Adipose tissue (tissue), 3 donors: Measurements from ENCODE around the gene ZNF133. TPM values are rescaled to one million over a fixed set of nuclear protein-coding genes. Genes with fewer than 3 reads are reported as not detected.
"Not testable (repeated sequence)": the region's sequence is repeated elsewhere in the genome, so short reads cannot be mapped to it uniquely, and the experiment has no call there.

ENCODE experiments used
- H3K27ac ChIP-seq: one replicate; pipeline ENCODE4 v1.5.1; 2013; ENCODE audit warnings: low read depth, low read length
- WGBS, 3 donors: extraction: QIAGEN DNeasy Blood & Tissue Kit; methylation state at CpG; one replicate each; pipeline ENCODE4 v1.1.7; 2013; 5-methylcytosine and 5-hydroxymethylcytosine counted together
- polyA plus RNA-seq, 3 donors: library from polyadenylated mRNA; stranded (reverse); fragments of 200-250 nt; gene quantifications; one replicate each; pipeline ENCODE4 v1.2.3, GENCODE V29; 2013
- donor health status: healthy with polysubstance abuse.
- donor health status: Bipolar disorder and iron deficiency.
- donor health status: healthy.

The ZNF133 gene
- 1 to 10 TPM; 7.2 to 9.0 (median 8.2) TPM for polyA plus RNA-seq

DNA sequence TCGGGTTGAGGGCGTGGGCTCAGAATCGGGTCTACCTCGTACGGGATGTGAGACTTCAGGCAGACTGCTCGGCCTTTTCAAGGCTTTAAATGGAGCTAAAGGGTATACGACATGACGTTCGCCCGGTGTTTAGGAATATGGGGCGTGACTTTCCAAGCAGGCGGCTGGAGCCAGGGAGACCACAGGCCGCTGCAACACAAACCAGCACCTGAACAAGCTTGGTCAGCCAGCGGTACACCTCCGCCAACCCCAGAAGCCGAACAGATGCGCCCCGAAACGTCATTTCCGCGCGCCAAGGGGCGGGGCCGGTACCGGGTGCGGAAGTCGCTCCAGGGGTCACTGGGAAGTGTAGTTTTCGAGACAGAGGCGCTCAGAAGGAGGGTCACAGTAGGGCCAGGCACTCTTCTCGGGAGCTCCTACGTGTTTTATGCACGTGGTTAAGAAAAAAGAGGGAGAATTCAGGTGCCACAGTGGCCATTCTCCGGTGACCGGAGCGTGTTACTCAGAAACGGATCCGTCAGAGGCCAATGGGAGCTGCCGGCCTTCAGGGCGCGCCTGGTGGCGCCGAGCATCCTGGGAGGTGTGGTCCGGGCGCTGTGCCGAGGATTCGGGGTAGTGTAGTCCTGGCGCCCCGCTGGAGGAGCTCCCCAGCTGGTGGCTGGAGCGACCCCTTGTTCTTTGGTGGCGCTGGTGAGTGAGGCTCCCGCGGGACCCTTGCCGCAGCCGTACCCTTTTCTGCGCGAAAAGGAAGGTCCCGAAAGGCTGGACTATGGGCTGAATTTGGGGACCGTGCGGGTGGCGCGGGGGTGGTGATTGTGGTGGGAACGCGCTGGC is at the start of gene ZNF133:
ZNF133 (plus strand) TSS at position 613 of the 834 bp plus-strand sequence. CDS start 17,160 bp downstream, outside the sequence.
- H3K27ac ChIP-seq, result no peak within 1 kb of the TSS
- WGBS, 3 donors, result 0 to 1% (median 1%) methylated on average over 63 of the region's 63 CpGs

DNA sequence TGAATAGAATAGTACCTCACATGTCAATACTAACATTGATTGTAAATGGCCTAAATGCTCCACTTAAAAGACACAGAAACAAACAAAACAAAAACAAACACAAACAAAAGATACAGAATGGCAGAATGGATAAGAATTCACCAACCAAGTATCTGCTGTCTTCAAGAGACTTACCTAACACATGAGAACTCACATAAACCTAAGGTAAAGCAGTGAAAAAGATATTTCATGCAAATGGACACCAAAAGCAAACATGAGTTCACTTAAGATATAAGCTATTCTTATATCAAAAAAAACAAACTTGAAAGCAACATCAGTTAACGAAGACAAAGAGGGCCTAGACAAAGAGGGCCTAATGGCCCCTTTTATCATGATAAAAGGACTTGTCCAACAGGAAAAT is 47.3 kb upstream of the ZNF133 start:
- WGBS, 3 donors, result 80 to 84% (median 82%) methylated on average over 1 of the region's 1 CpG
- H3K27ac ChIP-seq, result no peak overlapping the region

DNA sequence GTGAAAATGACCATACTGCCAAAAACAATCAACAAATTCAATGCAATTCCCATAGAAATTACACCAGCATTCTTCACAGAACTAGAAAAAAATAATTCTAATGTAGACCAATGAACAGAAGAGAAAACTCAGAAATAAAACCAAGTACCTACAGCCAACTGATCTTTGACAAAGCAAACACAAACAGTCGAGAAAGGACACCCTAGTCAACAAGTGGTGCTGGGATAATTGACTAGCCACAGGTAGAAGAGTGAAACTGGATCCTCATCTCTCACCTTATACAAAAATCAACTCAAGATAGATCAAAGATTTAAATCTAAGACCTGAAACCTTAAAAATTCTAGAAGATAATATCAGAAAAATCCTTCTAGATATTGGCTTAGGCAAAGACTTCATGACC is 44.5 kb upstream of the ZNF133 start:
- H3K27ac ChIP-seq, result no peak overlapping the region

DNA sequence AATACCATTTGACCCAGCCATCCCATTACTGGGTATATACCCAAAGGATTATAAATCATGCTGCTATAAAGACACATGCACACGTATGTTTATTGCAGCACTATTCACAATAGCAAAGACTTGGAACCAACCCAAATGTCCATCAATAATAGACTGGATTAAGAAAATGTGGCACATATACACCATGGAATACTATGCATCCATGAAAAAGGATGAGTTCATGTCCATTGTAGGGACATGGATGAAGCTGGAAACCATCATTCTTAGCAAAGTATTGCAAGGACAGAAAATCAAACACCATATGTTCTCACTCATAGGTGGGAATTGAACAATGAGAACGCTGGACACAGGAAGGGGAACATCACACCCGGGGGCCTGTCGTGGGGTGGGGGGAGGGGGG is 39.8 kb upstream of the ZNF133 start:
- WGBS, 3 donors, result 91 to 95% (median 94%) methylated on average over 3 of the region's 4 CpGs
- H3K27ac ChIP-seq, result not testable (repeated sequence)

More for the DNA sequence above, 44.5 kb upstream of the ZNF133 start:
- WGBS, 3 donors, result 17 to 56% (median 47%) methylated on average over 1 of the region's 1 CpG

DNA sequence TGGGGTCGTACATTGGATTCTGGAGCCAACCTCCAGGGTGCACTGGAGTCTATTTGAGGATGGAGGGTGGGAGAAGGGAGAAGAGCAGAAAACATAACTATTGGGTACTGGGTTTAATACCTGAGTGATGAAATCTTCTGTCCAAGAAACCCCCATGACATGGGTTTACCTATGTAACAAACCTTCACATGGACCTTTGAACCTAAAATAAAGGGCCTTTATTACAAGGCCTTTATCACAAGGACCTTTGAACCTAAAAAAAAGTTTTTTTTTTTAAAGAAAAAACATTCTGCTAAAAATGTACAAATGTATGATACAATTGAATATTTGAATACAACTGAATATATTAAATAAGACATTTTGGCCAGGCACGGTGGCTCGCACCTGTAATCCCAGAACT is 38.1 kb upstream of the ZNF133 start:
- 83 to 90% (median 84%) methylated on average over 3 of the region's 3 CpGs for WGBS, 3 donors
- no peak overlapping the region for H3K27ac ChIP-seq

DNA sequence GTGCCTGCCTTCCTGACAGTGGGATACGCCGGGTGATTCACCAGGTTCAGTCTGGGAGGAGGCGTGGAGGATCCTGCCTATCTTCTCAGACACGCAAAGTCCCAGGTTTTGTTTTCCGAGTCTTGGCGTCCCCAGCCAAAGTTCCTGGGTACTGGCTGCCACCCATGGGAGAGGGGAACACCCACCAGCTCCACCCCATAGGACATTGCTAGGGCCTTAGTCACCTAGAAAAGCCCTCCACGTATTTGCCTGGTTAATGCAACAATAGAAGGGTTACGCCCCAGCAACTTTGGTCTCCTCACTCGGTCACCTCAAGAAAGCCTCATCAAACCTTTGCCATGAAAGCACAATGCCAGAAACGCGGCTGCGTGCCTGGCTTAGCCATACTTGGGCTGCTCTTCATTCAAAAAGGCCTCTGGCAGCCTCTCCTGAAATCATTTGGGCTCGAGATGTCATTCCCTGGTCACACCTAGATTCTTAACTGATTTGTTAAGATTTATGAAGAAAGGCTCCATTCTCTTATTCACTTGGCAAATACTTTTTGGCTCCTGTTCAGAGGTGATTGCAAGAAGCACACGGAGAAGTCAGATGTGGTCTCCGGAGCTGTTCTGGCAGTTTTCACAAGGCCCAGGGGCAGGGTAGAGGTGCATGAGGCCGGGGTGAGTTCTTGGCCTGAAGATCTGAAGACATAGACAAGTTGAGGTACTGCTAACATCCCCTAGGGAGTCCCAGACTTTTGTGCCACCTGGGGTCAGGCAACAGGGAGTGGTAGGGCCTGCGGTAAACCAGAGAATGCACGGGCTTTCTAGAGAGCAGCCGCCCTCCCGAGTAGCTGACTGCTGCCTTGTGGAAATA is 35.5 kb upstream of the ZNF133 start:
- H3K27ac ChIP-seq, result no peak overlapping the region
- 78 to 85% (median 85%) methylated on average over 20 of the region's 20 CpGs for WGBS, 3 donors

DNA sequence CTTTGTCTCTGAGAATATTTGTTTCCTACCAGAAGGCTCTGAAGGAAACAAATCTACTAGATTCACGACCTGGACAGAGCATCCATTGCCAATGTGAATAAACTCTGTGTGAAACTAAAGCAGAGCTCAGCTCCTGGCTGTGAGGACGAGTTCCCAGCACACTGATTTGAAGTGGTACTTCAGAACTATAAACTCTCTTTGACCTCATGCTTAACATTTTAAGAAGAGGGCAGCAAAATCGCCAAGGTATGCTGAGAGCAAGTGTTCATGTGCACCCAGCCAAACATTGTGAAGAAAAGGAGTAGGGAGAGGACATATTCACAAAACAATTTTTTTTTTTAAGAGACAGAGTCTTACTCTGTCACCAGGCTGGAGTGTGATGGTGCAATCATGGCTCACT is 33.7 kb upstream of the ZNF133 start:
- WGBS, 3 donors, result 47 to 59% (median 55%) methylated on average over 3 of the region's 3 CpGs
- H3K27ac ChIP-seq, result no peak overlapping the region

DNA sequence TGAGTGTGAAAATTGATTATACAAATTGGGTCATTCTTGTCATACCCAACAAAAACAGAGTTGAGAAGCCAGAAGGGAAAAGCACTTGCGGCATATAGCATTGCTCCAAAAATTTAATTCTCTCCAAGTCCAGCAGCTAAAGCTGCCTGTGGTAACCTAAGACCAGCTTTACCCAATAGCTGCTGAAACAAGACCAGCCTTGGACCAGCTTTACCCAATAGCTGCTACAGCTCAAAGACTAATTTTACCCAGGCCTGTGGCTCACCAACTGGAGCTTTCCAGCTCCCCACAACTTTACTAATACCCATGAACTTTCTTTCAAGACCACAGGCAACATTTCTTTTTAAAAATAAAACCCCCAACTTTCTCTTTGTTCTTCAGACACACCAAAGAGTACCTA is 32.8 kb upstream of the ZNF133 start:
- H3K27ac ChIP-seq, result no peak overlapping the region
- WGBS, 3 donors, result 68 to 100% (median 90%) methylated on average over 1 of the region's 1 CpG

DNA sequence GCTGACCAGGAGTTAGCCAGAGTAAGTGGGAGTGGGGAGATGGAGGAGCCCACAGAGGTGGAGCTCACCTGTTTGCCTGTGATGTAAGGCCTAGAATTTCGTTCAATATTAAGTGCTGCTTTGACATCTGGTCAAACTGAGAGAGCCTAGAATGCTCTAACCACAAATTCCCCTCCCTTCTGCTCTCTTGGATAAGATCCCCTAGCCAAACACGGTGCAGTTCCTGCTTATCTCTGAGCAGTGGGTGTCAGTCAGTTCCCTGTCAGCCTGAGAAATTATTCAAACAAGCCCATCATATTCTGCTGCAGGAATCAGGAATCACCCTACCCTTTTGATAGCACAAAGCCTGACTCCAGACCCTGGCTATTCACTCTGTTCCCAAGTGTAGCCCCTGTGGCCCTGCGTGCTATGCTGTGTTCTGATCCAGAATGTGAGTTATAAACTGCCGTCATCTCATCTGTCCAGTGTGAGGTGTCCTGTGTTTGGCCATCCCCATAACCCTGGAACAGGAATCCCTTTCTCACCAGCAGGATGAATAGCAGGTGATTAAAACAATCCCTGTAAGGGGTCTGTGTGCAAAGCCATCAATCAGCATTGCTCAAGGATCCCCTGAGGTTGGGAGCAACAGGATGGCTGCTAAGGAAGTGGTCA is 31.8 kb upstream of the ZNF133 start:
- 45 to 60% (median 48%) methylated on average over 4 of the region's 4 CpGs for WGBS, 3 donors

DNA sequence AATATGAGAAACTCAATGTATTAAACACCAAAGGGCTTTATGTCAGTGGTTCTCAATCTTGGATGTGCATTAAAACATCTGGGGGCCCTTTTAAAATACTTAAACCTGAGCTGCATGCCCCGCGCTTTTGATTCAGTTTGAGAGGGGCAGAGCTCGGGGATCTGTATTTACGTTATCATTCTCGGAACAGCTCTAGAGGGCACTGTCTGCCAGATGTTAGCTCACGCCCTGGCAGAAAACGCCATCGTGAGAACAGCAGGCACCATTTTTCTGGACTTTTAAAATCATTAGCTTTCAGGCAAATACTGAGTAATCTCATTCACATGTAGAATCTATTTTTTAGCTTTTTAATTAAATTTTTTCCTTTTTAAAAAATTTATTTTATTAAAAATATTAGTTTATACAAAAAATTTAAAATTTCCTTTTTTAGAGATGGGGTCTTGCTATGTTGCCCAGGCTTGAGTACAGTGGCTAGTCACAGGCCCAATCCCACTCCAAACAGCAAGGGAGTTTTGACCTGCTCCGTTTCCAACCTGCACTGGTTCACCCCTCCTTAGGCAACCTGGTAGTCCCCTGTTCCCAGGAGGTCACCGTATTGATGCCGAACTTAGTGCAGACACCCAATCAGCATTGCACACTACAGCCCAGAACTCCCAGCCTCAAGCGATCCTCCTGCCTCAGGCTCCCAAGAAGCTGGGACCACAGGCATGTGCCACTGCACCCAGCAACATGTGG is 30.0 kb upstream of the ZNF133 start:
- H3K27ac ChIP-seq, result no peak overlapping the region
- 76 to 83% (median 77%) methylated on average over 12 of the region's 12 CpGs for WGBS, 3 donors

More for the DNA sequence above, 31.8 kb upstream of the ZNF133 start:
- no peak overlapping the region for H3K27ac ChIP-seq

DNA sequence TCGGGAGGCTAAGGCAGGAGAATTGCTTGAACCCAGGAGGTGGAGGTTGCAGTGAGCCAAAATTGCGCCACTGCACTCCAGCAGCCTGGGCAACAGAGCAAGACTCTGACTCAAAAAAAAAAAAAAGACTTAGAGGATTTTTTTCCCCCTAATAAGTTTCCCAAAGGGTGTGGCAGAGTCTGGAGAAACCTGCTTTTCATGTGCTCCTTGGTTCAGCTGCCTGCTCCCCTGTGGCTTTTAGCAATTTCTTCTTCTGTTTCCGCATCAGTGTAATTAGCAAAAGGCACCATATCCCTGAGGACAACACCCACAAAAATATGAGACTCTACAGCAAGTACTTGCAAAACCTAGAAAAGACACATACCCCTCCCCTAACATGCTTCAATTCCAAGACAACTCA is 28.6 kb upstream of the ZNF133 start:
- 87 to 94% (median 89%) methylated on average over 3 of the region's 3 CpGs for WGBS, 3 donors

DNA sequence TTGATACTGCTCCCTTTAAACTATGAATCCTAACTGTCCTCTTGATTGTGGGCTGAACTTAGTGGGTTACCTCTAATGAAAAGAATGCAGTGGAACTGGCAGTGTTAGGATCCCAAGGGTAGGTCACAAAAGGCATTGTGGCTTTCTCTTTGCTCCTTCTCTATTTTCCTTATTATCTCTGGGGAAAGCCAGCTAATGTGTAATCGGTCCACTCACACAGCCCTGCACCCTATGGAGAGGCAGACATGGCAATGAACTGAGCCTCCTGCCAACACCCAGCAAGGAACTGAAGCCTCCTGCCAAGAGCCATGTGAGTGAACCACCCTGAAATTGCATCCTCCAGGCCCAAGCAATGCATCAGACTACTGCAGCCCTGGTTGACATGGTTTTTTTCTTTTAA is 24.6 kb upstream of the ZNF133 start:
- 17 to 56% (median 47%) methylated on average over 1 of the region's 1 CpG for WGBS, 3 donors
- no peak overlapping the region for H3K27ac ChIP-seq

More for the DNA sequence above, 28.6 kb upstream of the ZNF133 start:
- H3K27ac ChIP-seq, result no peak overlapping the region

DNA sequence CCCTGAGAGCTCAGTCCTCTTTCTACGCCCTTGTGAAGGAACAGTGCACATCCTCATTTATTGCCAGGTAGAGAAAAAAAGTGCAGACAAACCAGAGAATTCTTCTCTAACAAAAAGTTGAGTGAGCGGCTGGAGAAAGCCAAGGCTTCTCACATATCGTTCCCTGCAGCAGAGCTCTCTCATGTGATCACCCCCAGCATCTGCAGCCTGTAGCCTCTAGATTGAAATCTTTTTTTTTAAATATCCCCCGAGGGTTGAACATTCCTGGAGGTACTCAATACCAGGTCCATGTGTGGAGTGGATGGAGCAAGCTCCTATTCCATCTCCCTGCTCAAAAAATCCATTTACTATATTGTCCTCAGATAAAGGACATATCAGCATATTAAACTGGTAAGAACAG is 22.9 kb upstream of the ZNF133 start:
- 45 to 49% (median 46%) methylated on average over 4 of the region's 4 CpGs for WGBS, 3 donors
- no peak overlapping the region for H3K27ac ChIP-seq

DNA sequence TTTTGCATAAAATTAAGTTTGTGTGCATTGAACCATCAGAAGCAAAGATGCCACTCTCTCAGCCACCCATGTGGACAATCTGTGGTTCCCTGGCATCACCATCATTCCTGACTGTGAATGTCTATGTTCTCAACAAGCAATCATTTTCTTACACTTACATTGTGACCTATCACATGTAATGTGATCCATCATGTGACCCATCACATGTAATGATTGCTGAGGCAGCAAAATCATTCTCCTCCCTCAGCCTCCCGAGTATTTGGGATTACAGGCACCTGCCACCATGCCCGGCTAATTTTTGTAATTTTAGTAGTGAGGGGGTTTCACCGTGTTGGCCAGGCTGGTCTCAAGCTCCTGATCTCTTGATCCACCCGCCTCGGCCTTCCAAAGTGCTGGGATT is 22.0 kb upstream of the ZNF133 start:
- no peak overlapping the region for H3K27ac ChIP-seq
- WGBS, 3 donors, result 77 to 82% (median 78%) methylated on average over 5 of the region's 5 CpGs

DNA sequence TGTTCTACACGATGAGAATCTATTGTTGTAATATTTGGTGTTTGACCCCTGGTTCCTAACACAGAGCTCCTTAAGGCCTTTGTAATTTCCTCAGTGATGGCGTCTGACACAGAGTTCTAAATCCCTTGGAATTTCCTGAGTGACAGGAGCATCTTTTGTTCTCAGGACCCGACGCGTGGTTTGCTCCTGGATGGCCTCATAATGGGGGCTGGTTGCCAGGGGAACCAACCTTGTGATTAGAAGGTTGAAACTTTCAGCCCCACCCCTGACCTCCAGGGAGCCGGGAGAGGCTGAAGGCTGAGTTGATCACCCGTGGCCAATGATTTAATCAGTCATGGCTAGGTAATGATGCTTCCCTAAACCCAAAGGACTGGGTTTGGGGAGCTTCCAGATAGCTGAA is 20.5 kb upstream of the ZNF133 start:
- 15 to 24% (median 22%) methylated on average over 7 of the region's 7 CpGs for WGBS, 3 donors
- no peak overlapping the region for H3K27ac ChIP-seq

DNA sequence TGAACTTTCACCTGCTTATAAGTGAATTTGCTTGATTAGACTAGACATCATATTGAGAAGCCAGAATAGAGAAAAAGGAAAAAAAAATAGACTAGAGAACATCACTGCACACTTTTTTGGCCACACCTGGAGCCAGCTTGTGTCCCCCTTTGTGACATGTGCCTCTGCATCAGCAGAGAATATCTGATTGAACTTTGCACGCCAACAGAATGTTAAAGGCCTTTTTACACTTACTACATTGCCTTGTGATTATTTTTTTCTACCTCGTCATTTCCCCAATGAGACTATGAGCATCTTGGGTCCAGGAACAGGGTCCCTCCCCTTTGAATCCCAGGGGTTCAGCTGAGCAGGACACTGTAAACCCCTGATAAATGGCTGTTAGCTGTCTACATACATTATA is 17.2 kb upstream of the ZNF133 start:
- no peak overlapping the region for H3K27ac ChIP-seq
- 66 to 84% (median 77%) methylated on average over 2 of the region's 2 CpGs for WGBS, 3 donors

DNA sequence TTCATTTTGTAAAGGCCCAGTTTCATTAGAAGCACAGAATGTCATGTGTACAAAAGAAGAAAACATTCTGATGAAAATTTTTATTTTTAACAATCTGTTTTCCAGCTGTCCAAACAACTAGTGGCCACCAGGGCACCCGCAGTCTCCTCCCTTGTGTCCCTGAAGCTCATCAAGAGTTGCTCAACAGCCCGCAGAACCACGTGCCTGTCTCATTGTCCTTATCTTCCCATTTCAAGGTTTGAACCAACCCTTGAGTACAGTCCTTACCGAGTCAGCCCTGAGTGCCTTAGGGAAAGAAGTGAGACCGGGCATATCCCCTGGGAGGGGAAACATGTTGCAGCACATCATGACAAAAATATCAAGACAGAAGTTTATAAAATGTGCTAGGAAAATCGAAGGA is 15.9 kb upstream of the ZNF133 start:
- 46 to 48% (median 46%) methylated on average over 6 of the region's 6 CpGs for WGBS, 3 donors
- no peak overlapping the region for H3K27ac ChIP-seq

DNA sequence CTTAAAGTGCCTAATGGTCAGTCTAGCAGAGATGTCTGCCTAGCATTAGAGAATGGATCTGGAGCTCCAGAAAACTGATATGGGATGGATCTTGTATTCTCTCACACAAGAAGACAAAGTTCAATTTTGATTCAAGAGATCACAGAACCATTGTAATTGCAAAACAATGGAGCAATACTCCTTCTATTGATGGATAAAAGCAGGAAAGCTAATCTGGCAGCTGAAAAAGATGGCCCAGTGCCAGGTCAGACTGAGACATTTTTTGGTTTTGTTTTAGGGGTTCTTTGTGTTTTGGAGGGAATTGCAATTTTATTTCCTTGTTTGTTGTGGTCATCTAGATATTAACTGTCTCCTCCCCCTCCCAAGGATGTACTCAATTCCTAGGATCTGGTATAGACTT is 14.6 kb upstream of the ZNF133 start:
- no peak overlapping the region for H3K27ac ChIP-seq
